Measurements from ENCODE around the gene HVCN1. TPM values are rescaled to one million over a fixed set of nuclear protein-coding genes. Genes with fewer than 3 reads are reported as not detected.

The HVCN1 gene
- total RNA-seq, 1 donor from 2014 or later: 29.2 TPM

- H3K9me3 ChIP-seq: no peaks in the 10 kb centered on the region
- no peak overlapping the region for H3K4me3 ChIP-seq
- no peak overlapping the region for H3K27ac ChIP-seq
- H3K36me3 ChIP-seq: peaks cover 63% of the 10 kb centered on the region
- no peak for ATAC-seq
- TF ChIP-seq, protein P1, sequence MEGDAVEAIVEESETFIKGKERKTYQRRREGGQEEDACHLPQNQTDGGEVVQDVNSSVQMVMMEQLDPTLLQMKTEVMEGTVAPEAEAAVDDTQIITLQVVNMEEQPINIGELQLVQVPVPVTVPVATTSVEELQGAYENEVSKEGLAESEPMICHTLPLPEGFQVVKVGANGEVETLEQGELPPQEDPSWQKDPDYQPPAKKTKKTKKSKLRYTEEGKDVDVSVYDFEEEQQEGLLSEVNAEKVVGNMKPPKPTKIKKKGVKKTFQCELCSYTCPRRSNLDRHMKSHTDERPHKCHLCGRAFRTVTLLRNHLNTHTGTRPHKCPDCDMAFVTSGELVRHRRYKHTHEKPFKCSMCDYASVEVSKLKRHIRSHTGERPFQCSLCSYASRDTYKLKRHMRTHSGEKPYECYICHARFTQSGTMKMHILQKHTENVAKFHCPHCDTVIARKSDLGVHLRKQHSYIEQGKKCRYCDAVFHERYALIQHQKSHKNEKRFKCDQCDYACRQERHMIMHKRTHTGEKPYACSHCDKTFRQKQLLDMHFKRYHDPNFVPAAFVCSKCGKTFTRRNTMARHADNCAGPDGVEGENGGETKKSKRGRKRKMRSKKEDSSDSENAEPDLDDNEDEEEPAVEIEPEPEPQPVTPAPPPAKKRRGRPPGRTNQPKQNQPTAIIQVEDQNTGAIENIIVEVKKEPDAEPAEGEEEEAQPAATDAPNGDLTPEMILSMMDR (IDR thresholded peaks at IDR 0.05): no peak
- intact Hi-C loops (cut with DNase I): no loop called here
- peaks cover 44% of the 10 kb centered on the region for H3K4me1 ChIP-seq
- no peak for DNase-seq
- H3K27me3 ChIP-seq (ENCODE audit: low read depth): no peaks in the 10 kb centered on the region
Measured at GRCh38 chr12:110732572-110732971, 43.7 kb upstream of the HVCN1 start.

GRCh38 chr12:110731479-110731878 lies 42.6 kb upstream of the HVCN1 start:
- ATAC-seq: no peak
- no peak for DNase-seq
- Histone ChIP-seq H3K36me3 (peaks cover 74% of the 10 kb centered on the region), H3K4me3 (no peak overlapping the region), H3K4me1 (peaks cover 36% of the 10 kb centered on the region), H3K27ac (no peak overlapping the region), H3K27me3 (ENCODE audit: low read depth) (no peaks in the 10 kb centered on the region), H3K9me3 (no peaks in the 10 kb centered on the region)
- TF ChIP-seq, protein P1 (IDR thresholded peaks at IDR 0.05): no peak
- intact Hi-C loops (cut with DNase I): no loop called here

GRCh38 chr12:110728628-110729027 lies 39.7 kb upstream of the HVCN1 start:
- DNase-seq (no peak), ATAC-seq (no peak)
- H3K4me1 ChIP-seq: peaks cover 24% of the 10 kb centered on the region
- no peaks in the 10 kb centered on the region for H3K9me3 ChIP-seq
- intact Hi-C loops (cut with DNase I): no loop called here
- no peaks in the 10 kb centered on the region for H3K27me3 ChIP-seq (ENCODE audit: low read depth)
- no peak overlapping the region for H3K4me3 ChIP-seq
- H3K36me3 ChIP-seq: peaks cover 84% of the 10 kb centered on the region
- no peak overlapping the region for H3K27ac ChIP-seq
- TF ChIP-seq, protein P1 (IDR thresholded peaks at IDR 0.05): no peak

GRCh38 chr12:110726708-110727369 lies 37.9 kb upstream of the HVCN1 start:
- no peak overlapping the region for H3K27ac ChIP-seq
- H3K27me3 ChIP-seq (ENCODE audit: low read depth): no peaks in the 10 kb centered on the region
- DNase-seq: no peak
- intact Hi-C loops (cut with DNase I): no loop called here
- no peak for ATAC-seq
- H3K36me3 ChIP-seq: peaks cover 99% of the 10 kb centered on the region
- TF ChIP-seq, protein P1 (IDR thresholded peaks at IDR 0.05): no peak
- H3K9me3 ChIP-seq: no peaks in the 10 kb centered on the region
- no peak overlapping the region for H3K4me3 ChIP-seq
- H3K4me1 ChIP-seq: peaks cover 6% of the 10 kb centered on the region

GRCh38 chr12:110726028-110726427 lies 37.1 kb upstream of the HVCN1 start:
- H3K4me1 ChIP-seq: no peaks in the 10 kb centered on the region
- H3K27ac ChIP-seq: no peak overlapping the region
- no peak overlapping the region for H3K4me3 ChIP-seq
- H3K27me3 ChIP-seq (ENCODE audit: low read depth): no peaks in the 10 kb centered on the region
- ATAC-seq: no peak
- intact Hi-C loops (cut with DNase I): no loop called here
- TF ChIP-seq, protein P1 (IDR thresholded peaks at IDR 0.05): no peak
- DNase-seq: no peak
- H3K36me3 ChIP-seq: peaks cover 99% of the 10 kb centered on the region
- no peaks in the 10 kb centered on the region for H3K9me3 ChIP-seq
